Amniotic stem cell (primary cell): ENCODE results near the gene COX8C.
"Not testable (repeated sequence)": the region's sequence is repeated elsewhere in the genome, so short reads cannot be mapped to it uniquely, and the experiment has no call there.

Source experiments
- DNase-seq: peaks from one replicate; lab custom pipeline; 2025; lab: John Stamatoyannopoulos, UW

Gene COX8C

GRCh38 chr14:93375673-93376156 is 28.7 kb downstream of the COX8C start:
- DNase-seq: no peak

- DNase-seq: no peak
Observed at GRCh38 chr14:93379831-93380230, 32.8 kb downstream of the COX8C start.

DNA sequence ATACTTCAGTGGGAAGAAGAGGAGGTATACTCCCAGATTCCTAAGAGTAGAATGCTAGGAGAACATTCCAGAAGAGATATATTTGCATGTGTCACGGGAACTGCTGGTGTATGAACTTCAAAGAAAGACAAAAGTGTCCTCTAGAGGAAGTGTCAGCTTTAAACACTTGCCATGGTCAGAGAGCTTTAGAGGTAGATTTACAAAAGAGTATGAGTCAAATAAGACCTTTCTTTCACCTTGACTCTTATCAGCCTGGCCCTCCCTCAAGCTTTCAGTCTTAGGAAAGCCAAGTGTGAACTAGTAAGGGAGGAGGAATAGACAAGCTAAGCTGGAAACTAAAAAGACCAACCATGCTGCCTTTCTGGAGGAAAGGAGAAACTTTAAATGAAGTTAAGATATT is 34.7 kb downstream of the COX8C start:
- no peak for DNase-seq

GRCh38 chr14:93384256-93384655 is 37.3 kb downstream of the COX8C start:
- DNase-seq: not testable (repeated sequence)

- no peak for DNase-seq
Observed at GRCh38 chr14:93395231-93395630, 48.2 kb downstream of the COX8C start.

- no peak for DNase-seq
Observed at GRCh38 chr14:93396456-93396855, 49.5 kb downstream of the COX8C start.
